Mesothelial cell of epicardium (in vitro differentiated cells): ENCODE measurements around the gene MAGI2. TPM values are rescaled to one million over a fixed set of nuclear protein-coding genes. Genes with fewer than 3 reads are reported as not detected.

Experiments used
- DNase-seq, 2 experiments: peaks; one replicate each; pipeline ENCODE4 v3.0.0; 2021; ENCODE audit warnings: low spot score in 2 of 2; ENCODE audit not compliant: unreplicated experiment in 2 of 2
- H3K27ac Mint-ChIP-seq: 2 replicates; pipeline ENCODE4 v1.8.0; 2021; ENCODE audit warnings: mixed read lengths
- H3K27me3 Mint-ChIP-seq: 2 replicates; pipeline ENCODE4 v1.8.0; 2021; ENCODE audit warnings: low read depth, mixed read lengths
- H3K36me3 Mint-ChIP-seq: 2 replicates; pipeline ENCODE4 v1.8.0; 2021; ENCODE audit warnings: mixed read lengths
- H3K4me1 Mint-ChIP-seq: 2 replicates; pipeline ENCODE4 v1.8.0; 2021; ENCODE audit warnings: mixed read lengths
- H3K4me3 Mint-ChIP-seq: 2 replicates; pipeline ENCODE4 v1.8.0; 2021; ENCODE audit warnings: mild to moderate bottlenecking, moderate library complexity, mixed read lengths
- H3K9me3 Mint-ChIP-seq: 2 replicates; pipeline ENCODE4 v1.8.0; 2021; ENCODE audit warnings: mixed read lengths
- total RNA-seq: library from RNA; stranded (reverse); gene quantifications from 3 replicates; pipeline ENCODE4 v1.2.1, GENCODE V29; 2021
- TF ChIP-seq, protein P1 (sequence below): fragments of 200-600 bp; sonication (generic); IDR thresholded peaks from one replicate; pipeline ENCODE4 v1.5.0; 2021; ENCODE audit warnings: antibody characterized with exemption; ENCODE audit not compliant: unreplicated experiment

MAGI2 gene
- total RNA-seq, 1 donor from 2014 or later, result 38.4 TPM

DNA sequence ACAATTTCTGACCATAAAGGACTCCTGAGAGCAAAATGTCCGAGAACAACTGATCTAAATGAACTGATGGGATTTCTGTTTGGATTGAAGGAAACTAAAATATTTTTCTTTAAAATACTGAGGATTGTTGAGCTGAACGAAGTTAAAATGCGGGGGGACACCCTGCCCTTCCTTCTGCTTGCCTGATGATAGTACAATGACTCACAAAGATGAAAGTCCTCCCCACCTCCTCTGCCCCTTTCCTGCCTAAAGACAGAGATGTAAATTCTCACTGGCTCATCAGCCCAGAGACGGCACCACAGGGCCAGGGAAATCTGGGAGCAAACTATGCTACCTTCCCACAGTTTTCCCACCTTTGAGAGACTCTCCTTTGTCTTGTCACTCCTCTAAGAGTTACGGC lies 1474.2 kb downstream of the MAGI2 start:
- H3K27ac Mint-ChIP-seq, result no peak overlapping the region
- H3K4me1 Mint-ChIP-seq, result peaks cover 3% of the 10 kb centered on the region
- TF ChIP-seq, protein P1, sequence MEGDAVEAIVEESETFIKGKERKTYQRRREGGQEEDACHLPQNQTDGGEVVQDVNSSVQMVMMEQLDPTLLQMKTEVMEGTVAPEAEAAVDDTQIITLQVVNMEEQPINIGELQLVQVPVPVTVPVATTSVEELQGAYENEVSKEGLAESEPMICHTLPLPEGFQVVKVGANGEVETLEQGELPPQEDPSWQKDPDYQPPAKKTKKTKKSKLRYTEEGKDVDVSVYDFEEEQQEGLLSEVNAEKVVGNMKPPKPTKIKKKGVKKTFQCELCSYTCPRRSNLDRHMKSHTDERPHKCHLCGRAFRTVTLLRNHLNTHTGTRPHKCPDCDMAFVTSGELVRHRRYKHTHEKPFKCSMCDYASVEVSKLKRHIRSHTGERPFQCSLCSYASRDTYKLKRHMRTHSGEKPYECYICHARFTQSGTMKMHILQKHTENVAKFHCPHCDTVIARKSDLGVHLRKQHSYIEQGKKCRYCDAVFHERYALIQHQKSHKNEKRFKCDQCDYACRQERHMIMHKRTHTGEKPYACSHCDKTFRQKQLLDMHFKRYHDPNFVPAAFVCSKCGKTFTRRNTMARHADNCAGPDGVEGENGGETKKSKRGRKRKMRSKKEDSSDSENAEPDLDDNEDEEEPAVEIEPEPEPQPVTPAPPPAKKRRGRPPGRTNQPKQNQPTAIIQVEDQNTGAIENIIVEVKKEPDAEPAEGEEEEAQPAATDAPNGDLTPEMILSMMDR, result no peak
- H3K4me3 Mint-ChIP-seq, result no peak overlapping the region
- H3K36me3 Mint-ChIP-seq, result no peaks in the 10 kb centered on the region
- DNase-seq, result no peak
- H3K27me3 Mint-ChIP-seq, result no peaks in the 10 kb centered on the region
- peaks cover 4% of the 10 kb centered on the region for H3K9me3 Mint-ChIP-seq

DNA sequence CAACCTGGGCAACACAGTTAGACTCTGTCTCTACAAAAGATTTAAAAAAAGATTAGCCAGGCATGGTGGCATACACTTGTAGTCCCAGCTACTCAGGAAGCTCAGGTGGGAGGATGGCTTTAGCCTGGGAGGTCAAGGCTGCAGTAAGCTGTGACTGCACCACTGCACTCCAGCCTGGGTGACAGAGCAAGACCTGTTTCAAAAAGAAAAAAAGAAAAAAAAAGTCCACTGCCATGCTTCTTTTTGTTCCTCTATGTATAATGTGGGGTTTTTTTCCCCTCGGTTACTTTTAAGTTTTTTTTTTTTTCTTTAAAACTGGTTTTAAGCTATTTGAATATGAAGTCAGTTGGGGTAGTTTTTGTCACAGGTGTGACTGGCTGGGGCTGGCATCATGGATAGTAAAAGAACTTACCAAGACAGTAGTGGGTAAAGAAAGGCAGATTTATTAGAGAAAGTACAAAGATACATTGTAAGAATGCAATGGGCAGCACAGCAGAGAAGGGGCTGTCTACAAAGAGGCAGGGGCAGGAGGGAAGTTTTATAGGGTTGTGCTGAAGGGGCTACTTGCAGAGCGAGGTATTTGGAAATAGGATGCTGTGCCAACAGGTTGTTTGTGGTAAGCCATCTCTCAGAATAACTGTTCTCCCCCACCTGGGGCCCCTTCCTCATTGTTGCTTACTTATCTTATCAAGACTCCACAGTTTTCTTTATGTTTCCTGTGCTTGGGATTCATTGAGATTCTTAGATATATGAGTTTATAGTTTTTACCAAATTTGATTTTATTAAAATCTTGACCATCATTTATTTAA lies 1477.6 kb downstream of the MAGI2 start:
- TF ChIP-seq, protein P1, result no peak
- H3K9me3 Mint-ChIP-seq, result peaks cover 4% of the 10 kb centered on the region
- DNase-seq, result no peak
- no peaks in the 10 kb centered on the region for H3K27me3 Mint-ChIP-seq
- H3K4me3 Mint-ChIP-seq, result no peak overlapping the region
- H3K36me3 Mint-ChIP-seq, result no peaks in the 10 kb centered on the region
- no peaks in the 10 kb centered on the region for H3K4me1 Mint-ChIP-seq
- H3K27ac Mint-ChIP-seq, result no peak overlapping the region

DNA sequence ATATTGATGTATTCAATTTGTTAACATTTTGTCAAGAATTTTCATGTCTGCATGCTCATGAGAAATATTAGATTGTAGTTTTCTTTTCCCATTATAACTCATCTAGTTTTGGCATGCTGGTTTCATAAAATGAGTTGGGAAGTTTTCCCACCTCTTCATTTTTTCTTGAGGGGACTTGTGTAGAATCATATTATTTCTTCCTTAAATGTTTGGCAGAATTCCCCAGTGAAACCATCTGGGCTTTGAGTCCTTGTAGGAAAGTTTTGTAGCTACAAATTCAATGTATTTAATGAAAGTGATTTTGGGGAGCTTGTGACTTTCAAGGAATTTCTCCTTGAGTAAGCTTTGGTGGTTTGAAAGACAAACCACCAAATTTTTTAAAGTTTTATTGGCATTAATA lies 1481.7 kb downstream of the MAGI2 start:
- Mint-ChIP-seq H3K9me3 (peaks cover 4% of the 10 kb centered on the region), H3K4me3 (no peak overlapping the region), H3K36me3 (no peaks in the 10 kb centered on the region), H3K27me3 (no peaks in the 10 kb centered on the region), H3K27ac (no peak overlapping the region), H3K4me1 (no peaks in the 10 kb centered on the region)
- DNase-seq, result no peak
- TF ChIP-seq, protein P1, result no peak

DNA sequence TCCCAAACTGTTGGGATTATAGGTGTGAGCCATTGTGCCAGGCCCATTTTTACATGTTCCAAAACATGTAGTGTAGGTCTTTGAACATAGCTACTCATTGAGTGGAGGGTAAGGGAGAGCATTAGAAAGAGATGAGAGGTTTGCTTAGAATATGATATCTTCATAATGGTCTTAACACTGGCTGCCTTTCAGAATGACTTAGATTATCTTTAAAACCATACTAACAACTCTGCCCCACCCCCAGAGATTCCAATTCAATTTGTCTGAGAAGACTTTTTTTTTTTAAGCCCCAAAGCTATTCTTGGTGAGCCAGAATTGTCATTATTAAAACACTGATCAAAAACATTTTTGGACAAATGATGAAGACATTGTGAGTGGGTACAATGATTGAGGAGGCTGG lies 1486.0 kb downstream of the MAGI2 start:
- H3K36me3 Mint-ChIP-seq, result no peaks in the 10 kb centered on the region
- no peaks in the 10 kb centered on the region for H3K9me3 Mint-ChIP-seq
- no peaks in the 10 kb centered on the region for H3K4me1 Mint-ChIP-seq
- DNase-seq, result no peak
- H3K27me3 Mint-ChIP-seq, result no peaks in the 10 kb centered on the region
- no peak overlapping the region for H3K27ac Mint-ChIP-seq
- TF ChIP-seq, protein P1, result no peak
- H3K4me3 Mint-ChIP-seq, result no peak overlapping the region
